Prostate gland (tissue), 2 donors: ENCODE measurements around the gene STXBP5L.

Experiments used
- POLR2A ChIP-seq: fragments of 450-650 bp; IDR thresholded peaks from one replicate; pipeline ENCODE4 v1.6.1; 2016; ENCODE audit warnings: antibody characterized with exemption, mild to moderate bottlenecking
- POLR2AphosphoS5 ChIP-seq: sonication (generic); formaldehyde crosslinking; IDR thresholded peaks from one replicate; pipeline ENCODE4 v1.6.1; 2017; ENCODE audit warnings: antibody characterized with exemption
- TF ChIP-seq, protein P1 (sequence below), 4 experiments: fragments of 200-600 bp in 2 of 4; fragments of 450-650 bp in 2 of 4; sonication (generic) in 2 of 4; IDR thresholded peaks; 1 replicate in 3 of 4; 2 replicates in 1 of 4; pipeline ENCODE4 v1.5.1; 2016 to 2019; ENCODE audit warnings: antibody characterized with exemption in 4 of 4, mild to moderate bottlenecking in 2 of 4, moderate library complexity in 2 of 4

DNA sequence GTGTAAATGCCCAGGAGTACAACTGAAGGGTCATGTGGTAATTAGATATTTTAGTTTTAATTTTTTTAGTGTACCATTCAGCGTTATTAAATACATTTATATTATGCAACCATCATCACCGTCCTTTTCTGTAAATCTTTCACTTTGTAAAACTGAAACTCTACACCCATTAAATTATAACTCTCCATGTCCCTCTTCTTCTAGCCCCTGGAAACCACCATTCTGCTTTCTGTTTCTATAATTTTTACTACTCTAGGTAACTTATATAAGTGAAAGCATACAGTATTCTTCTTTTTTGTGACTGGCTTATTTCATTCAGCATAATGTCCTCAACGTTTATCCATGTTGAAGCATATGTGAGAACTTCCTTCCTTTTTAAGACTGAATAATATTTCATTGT lies 48.1 kb downstream of the STXBP5L start:
- TF ChIP-seq, protein P1, sequence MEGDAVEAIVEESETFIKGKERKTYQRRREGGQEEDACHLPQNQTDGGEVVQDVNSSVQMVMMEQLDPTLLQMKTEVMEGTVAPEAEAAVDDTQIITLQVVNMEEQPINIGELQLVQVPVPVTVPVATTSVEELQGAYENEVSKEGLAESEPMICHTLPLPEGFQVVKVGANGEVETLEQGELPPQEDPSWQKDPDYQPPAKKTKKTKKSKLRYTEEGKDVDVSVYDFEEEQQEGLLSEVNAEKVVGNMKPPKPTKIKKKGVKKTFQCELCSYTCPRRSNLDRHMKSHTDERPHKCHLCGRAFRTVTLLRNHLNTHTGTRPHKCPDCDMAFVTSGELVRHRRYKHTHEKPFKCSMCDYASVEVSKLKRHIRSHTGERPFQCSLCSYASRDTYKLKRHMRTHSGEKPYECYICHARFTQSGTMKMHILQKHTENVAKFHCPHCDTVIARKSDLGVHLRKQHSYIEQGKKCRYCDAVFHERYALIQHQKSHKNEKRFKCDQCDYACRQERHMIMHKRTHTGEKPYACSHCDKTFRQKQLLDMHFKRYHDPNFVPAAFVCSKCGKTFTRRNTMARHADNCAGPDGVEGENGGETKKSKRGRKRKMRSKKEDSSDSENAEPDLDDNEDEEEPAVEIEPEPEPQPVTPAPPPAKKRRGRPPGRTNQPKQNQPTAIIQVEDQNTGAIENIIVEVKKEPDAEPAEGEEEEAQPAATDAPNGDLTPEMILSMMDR (IDR thresholded peaks at IDR 0.05), result no peak
- TF ChIP-seq POLR2A (no peak), POLR2AphosphoS5 (no peak)
